Inflammatory macrophage treated with lipopolysaccharide for 1 hour (primary cell): ENCODE data around the gene FBLN2.

Source experiments
- DNase-seq, 2 donors: peaks; one replicate each; pipeline ENCODE4 v3.0.0-alpha.2; 2020 to 2022

Gene FBLN2

GRCh38 chr3:13669457-13669856 lies 120.5 kb downstream of the FBLN2 start:
- DNase-seq: no peak

- DNase-seq: no peak
These were observed 121.4 kb downstream of the FBLN2 start for GRCh38 chr3:13670292-13670691.

GRCh38 chr3:13671482-13672233 lies 122.7 kb downstream of the FBLN2 start:
- no peak for DNase-seq

- no peak for DNase-seq
These were observed 124.3 kb downstream of the FBLN2 start for GRCh38 chr3:13673207-13673606.

GRCh38 chr3:13674538-13675185 lies 125.7 kb downstream of the FBLN2 start:
- DNase-seq: no peak

GRCh38 chr3:13676356-13677017 lies 127.6 kb downstream of the FBLN2 start:
- DNase-seq: no peak

GRCh38 chr3:13677272-13677671 lies 128.3 kb downstream of the FBLN2 start:
- no peak for DNase-seq

- no peak for DNase-seq
These were observed 133.0 kb downstream of the FBLN2 start for GRCh38 chr3:13681931-13682330.

- DNase-seq: no peak
These were observed 133.5 kb downstream of the FBLN2 start for GRCh38 chr3:13682331-13683013.

GRCh38 chr3:13683288-13683687 lies 134.4 kb downstream of the FBLN2 start:
- no peak for DNase-seq

- DNase-seq: no peak
These were observed 134.8 kb downstream of the FBLN2 start for GRCh38 chr3:13683772-13684171.

GRCh38 chr3:13684350-13684749 lies 135.4 kb downstream of the FBLN2 start:
- DNase-seq: no peak

GRCh38 chr3:13684854-13685253 lies 135.9 kb downstream of the FBLN2 start:
- DNase-seq: no peak

- DNase-seq: no peak
These were observed 136.8 kb downstream of the FBLN2 start for GRCh38 chr3:13685721-13686120.

GRCh38 chr3:13686367-13687160 lies 137.6 kb downstream of the FBLN2 start:
- DNase-seq: no peak

GRCh38 chr3:13687517-13687943 lies 138.6 kb downstream of the FBLN2 start:
- no peak for DNase-seq
